RPMI7951 (cell line): ENCODE data around the gene GBGT1. TPM values are rescaled to one million over a fixed set of nuclear protein-coding genes. Genes with fewer than 3 reads are reported as not detected.
A peak's percentile ranks its signal among the peaks of the same experiment; 100 is the strongest.

Experiments
- DNase-seq: peaks from one replicate; pipeline ENCODE4 v3.0.0-alpha.2; 2012; ENCODE audit warnings: low read depth
- total RNA-seq: library from RNA; depleted of rRNA; stranded (reverse); fragments of >200 nt; shearing (Covaris generic); gene quantifications from 2 replicates; pipeline ENCODE4 v1.2.3, GENCODE V29; 2014

Gene GBGT1
- total RNA-seq, 1 experiment from 2014 or later = 1.3 TPM

GRCh38 chr9:133113949-133114885 is 49.5 kb downstream of the GBGT1 start:
- peak; percentile 91 for DNase-seq

DNA sequence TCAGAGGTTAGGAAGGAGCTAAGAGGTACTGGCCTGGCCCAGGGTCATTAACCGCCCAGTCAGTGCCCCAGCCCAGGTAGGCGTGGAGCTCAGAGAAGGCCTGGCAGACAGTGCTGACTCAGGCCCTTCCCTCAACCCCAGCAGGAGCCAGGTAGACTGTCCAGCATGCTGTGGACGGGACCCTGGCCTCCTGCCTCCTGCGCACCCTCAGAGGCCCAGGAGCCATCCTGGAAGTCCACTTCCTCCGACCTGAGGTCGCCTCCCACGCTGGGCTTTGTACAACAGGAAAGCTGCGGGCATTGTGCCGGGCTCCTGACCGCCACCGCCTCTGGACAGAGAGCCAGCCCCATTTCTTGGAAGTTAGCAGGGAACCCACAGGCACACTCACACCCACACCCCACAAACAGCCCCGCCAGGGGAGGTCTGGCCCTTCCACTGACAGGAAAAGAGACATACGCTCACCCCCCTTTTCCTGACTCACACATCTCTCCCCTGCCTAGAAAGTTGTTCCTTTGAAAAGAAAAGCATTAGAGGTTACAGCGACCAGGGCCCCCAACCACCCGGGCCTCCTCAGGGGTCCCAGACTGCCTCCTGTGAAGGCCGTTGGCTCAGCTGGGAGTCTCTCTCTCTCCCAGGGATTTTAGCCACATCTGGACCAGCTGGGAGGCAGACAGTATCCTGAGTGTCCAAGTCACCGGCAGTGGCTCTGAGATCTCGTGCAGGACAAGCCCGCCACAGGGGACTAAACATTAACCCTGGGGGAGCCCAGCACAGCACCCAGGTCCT is 50.4 kb downstream of the GBGT1 start:
- peak; percentile 83 for DNase-seq

GRCh38 chr9:133112663-133113026 is 51.1 kb downstream of the GBGT1 start:
- peak; percentile 37 for DNase-seq

- no peak for DNase-seq
These were observed 51.7 kb downstream of the GBGT1 start for GRCh38 chr9:133111808-133112662.

- no peak for DNase-seq
These were observed 53.6 kb downstream of the GBGT1 start for GRCh38 chr9:133109931-133110650.

GRCh38 chr9:133108794-133109641 is 54.7 kb downstream of the GBGT1 start:
- DNase-seq = no peak

DNA sequence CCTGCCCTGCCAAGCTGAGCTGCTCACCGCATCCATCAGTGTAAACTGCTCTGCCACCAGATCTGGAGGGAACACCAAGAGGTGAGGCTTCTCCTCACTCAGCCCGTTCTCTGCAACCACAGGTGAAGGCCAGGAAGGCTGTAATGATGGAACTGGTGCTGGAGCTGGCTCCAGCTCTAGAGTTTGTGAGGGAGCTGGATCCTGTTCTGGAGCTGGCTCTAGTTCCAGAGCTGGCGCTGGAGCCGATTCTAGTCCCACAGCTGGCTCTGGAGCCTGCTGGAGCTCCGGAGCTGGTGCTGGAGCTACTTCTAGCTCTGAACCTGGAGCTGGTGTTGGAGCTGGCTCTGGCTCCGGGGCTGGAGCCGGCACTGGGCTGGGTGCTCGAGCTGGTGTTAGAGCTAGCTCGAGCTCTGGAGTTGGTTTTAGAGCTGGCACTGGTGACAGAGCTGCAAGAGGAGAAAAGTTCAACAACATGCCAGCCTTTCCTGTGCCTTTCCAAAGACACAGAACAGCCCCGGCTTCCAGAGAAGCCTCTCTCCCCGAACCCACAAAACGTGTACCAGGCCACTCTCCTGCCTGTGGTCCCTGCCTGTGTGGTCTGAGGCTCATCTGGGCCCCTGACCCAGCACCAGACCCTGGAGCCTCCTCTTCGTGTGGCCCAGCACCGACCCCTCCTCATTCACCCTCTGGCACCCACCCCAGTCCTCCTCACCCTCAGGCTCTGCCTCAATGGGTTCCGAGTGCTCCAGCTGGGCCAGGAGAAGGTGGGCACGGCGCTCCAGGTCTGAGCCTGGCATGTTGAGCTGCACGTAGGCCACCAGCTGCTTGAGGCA is 55.5 kb downstream of the GBGT1 start:
- no peak for DNase-seq

DNA sequence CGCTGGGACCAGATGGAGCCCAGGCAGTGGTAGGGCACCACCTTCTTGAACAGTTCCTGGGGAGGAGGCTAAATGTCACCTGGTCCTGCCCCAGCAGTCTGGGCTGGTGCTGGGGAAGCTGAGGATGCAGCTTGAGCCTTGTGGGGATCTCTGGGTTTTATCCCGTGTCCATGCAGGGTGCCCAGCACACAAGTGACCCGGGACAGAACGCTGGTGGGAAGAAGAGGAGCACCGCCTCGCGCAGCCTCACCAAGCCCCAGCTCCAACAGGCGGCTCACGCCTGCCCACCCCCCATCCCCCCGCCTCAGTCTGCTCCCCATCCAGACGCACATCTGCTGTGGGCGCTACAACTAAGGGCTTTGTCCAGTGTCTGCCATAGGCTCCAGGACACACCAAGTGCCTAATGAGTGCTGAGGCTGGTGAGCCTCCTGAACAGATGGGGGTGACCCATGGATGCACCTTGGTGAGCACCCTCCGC is 56.4 kb downstream of the GBGT1 start:
- DNase-seq = no peak

DNA sequence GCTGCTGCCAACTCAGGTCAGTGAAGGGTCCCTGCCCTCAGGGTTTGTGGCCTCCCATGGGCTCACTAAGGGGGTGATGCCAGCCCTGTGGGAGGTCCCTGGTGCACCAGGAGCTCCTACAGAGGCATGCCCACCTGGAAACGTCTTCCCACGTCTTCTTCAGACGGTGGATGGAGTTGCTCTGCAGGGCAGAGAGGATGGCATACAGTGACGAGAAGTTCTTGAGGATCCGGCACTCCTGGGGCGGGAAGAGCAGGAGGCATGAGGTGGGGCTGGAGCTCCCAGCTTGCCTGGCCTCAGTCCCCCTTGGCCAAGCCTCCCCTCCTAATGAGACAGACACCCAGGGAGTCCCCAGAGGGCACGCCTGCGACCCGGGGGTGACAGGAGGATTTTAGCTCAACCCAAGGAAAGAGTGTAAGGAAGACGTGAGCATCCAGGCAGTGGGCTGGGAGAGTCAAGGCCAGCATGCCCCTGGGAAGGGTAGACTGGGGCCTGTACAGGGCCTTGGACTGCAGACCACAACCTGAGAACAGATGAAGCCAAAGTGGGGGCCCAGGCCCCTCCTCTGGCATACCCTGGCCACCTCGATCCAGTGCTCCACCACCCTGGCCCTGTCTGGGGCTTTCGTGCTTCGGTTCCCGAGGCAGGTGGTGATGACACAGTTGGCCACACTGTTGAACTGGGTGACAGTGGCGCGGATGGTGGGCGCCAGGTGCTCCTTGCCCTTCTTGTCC is 57.0 kb downstream of the GBGT1 start:
- no peak for DNase-seq

- DNase-seq = no peak
These were observed 58.3 kb downstream of the GBGT1 start for GRCh38 chr9:133105461-133105770.

GRCh38 chr9:133104718-133105460 is 58.8 kb downstream of the GBGT1 start:
- DNase-seq = no peak

DNA sequence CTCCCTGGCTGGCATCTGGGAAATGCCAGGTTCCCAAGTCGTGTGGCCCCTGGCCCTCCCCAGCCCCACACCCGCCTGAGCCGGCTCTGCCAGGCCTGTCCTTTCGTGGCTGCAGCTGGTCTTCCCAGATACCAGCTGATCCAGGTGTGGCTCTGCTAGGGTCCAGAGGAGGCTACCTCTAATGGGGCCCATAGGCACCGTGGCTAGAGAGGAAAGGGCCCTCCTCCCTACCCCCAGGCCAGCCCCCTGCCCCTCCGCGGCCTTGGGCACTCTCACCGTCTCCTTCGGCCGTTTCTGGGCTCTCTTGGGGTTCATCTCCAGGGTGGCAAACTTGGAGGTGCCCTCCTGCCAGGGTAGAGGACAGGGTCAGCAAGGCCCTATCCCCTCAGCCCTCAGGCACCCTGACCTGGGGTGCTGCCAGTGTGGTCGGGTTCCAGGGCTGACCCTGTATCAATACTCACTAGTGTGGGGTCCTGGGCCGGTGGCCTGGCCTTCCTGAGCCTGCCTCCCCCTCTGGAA is 59.7 kb downstream of the GBGT1 start:
- DNase-seq = no peak

GRCh38 chr9:133103183-133103986 is 60.3 kb downstream of the GBGT1 start:
- peak; percentile 35 for DNase-seq
